Hepatocyte (in vitro differentiated cells): ENCODE results near the gene PIGB. TPM values are rescaled to one million over a fixed set of nuclear protein-coding genes. Genes with fewer than 3 reads are reported as not detected.

Experiments used
- DNase-seq: peaks from one replicate; pipeline ENCODE4 v3.0.0-alpha.2; 2016; ENCODE audit warnings: low spot score
- H2AFZ ChIP-seq: fragments of 200-600 bp; sonication (generic); 2 replicates; pipeline ENCODE4 v1.6.0; 2016; ENCODE audit warnings: antibody characterized with exemption, mild to moderate bottlenecking
- H3K27ac ChIP-seq: fragments of 200-600 bp; sonication (generic); 2 replicates; pipeline ENCODE4 v1.5.1; 2016; ENCODE audit warnings: mild to moderate bottlenecking
- H3K27me3 ChIP-seq: fragments of 200-600 bp; sonication (generic); 2 replicates; pipeline ENCODE4 v1.6.1; 2016
- H3K36me3 ChIP-seq: fragments of 200-600 bp; sonication (generic); replicated peaks from 2 replicates; pipeline ENCODE4 v1.5.1; 2016; ENCODE audit warnings: low read depth; ENCODE audit not compliant: insufficient read depth
- H3K4me1 ChIP-seq: fragments of 200-600 bp; sonication (generic); 2 replicates; pipeline ENCODE4 v1.5.1; 2016; ENCODE audit warnings: mild to moderate bottlenecking, moderate library complexity; ENCODE audit not compliant: insufficient read depth
- H3K4me2 ChIP-seq: fragments of 200-600 bp; sonication (generic); 2 replicates; pipeline ENCODE4 v1.6.0; 2016
- H3K4me3 ChIP-seq: fragments of 200-600 bp; sonication (generic); 2 replicates; pipeline ENCODE4 v1.5.1; 2016; ENCODE audit warnings: mild to moderate bottlenecking
- H3K79me2 ChIP-seq: fragments of 200-600 bp; sonication (generic); 2 replicates; pipeline ENCODE4 v1.6.0; 2017; ENCODE audit warnings: mild to moderate bottlenecking
- H3K9me2 ChIP-seq: fragments of 200-600 bp; sonication (generic); replicated peaks from 2 replicates; pipeline ENCODE4 v1.6.0; 2017; ENCODE audit warnings: mild to moderate bottlenecking; ENCODE audit not compliant: insufficient read depth
- H3K9me3 ChIP-seq: fragments of 200-600 bp; sonication (generic); 2 replicates; pipeline ENCODE4 v1.5.1; 2016; ENCODE audit warnings: low read depth, mild to moderate bottlenecking
- H4K20me1 ChIP-seq: fragments of 200-600 bp; sonication (generic); 2 replicates; pipeline ENCODE4 v1.6.0; 2016; ENCODE audit warnings: mild to moderate bottlenecking; ENCODE audit not compliant: insufficient read depth, poor library complexity, severe bottlenecking
- CTCF ChIP-seq: fragments of 200-600 bp; sonication (generic); IDR thresholded peaks from 2 replicates; pipeline ENCODE4 v1.5.1; 2016; ENCODE audit warnings: antibody characterized with exemption, mild to moderate bottlenecking; ENCODE audit not compliant: poor library complexity
- EZH2 ChIP-seq: fragments of 200-600 bp; sonication (generic); IDR thresholded peaks from 2 replicates; pipeline ENCODE4 v1.6.1; 2016; ENCODE audit warnings: antibody characterized with exemption, mild to moderate bottlenecking, borderline replicate concordance
- EZH2phosphoT487 ChIP-seq: fragments of 200-600 bp; sonication (generic); IDR thresholded peaks from one replicate; pipeline ENCODE4 v1.6.1; 2018; ENCODE audit warnings: antibody characterized with exemption, mild to moderate bottlenecking, low read depth, moderate library complexity; ENCODE audit not compliant: unreplicated experiment, severe bottlenecking
- WGBS: methylation state at CpG from one replicate; pipeline ENCODE4 v1.1.6; 2016; ENCODE audit warnings: low lambda C conversion rate; ENCODE audit errors: missing lambda C conversion rate; 5-methylcytosine and 5-hydroxymethylcytosine counted together
- polyA plus RNA-seq: library from polyadenylated mRNA; unstranded; fragments of >200 nt; fragmentation: Nextera tagmentation; extraction: Ambion mirVana; gene quantifications from 2 replicates; pipeline ENCODE4 v1.2.1, GENCODE V29; 2016
- total RNA-seq: library from RNA; depleted of rRNA; stranded (reverse); fragments of >200 nt; gene quantifications from 2 replicates; pipeline ENCODE4 v1.2.3, GENCODE V29; 2014

The PIGB gene
- total and polyA plus RNA-seq, 2 experiments from 2014 or later = 12.1 to 13.5 TPM

- H3K4me1 ChIP-seq = peaks cover 6% of the 10 kb centered on the region
- 87% methylated on average over 1 of the region's 1 CpG for WGBS
- no peak overlapping the region for H3K4me2 ChIP-seq
Observed at GRCh38 chr15:55320963-55321362, 1.9 kb downstream of the PIGB start.

GRCh38 chr15:55322467-55322866 lies 3.4 kb downstream of the PIGB start:
- H3K27me3 ChIP-seq = no peaks in the 10 kb centered on the region
- no peaks in the 10 kb centered on the region for H3K9me3 ChIP-seq
- peaks cover 18% of the 10 kb centered on the region for H3K79me2 ChIP-seq
- H3K27ac ChIP-seq = no peak overlapping the region
- H3K9me2 ChIP-seq = no peaks in the 10 kb centered on the region
- no peaks in the 10 kb centered on the region for H4K20me1 ChIP-seq
- 84% methylated on average over 5 of the region's 5 CpGs for WGBS
- no peak overlapping the region for H3K4me2 ChIP-seq
- TF ChIP-seq EZH2 (no peak), EZH2phosphoT487 (no peak), CTCF (no peak)
- no peak overlapping the region for H2AFZ ChIP-seq
- H3K4me1 ChIP-seq = peaks cover 6% of the 10 kb centered on the region
- DNase-seq = no peak
- no peak overlapping the region for H3K4me3 ChIP-seq
- no peaks in the 10 kb centered on the region for H3K36me3 ChIP-seq

More at GRCh38 chr15:55320963-55321362, 1.9 kb downstream of the PIGB start:
- no peaks in the 10 kb centered on the region for H3K9me3 ChIP-seq
- H4K20me1 ChIP-seq = no peaks in the 10 kb centered on the region
- H3K79me2 ChIP-seq = peaks cover 22% of the 10 kb centered on the region
- H3K9me2 ChIP-seq = no peaks in the 10 kb centered on the region
- no peak overlapping the region for H2AFZ ChIP-seq
- H3K4me3 ChIP-seq = no peak overlapping the region
- no peak for DNase-seq
- no peaks in the 10 kb centered on the region for H3K36me3 ChIP-seq
- no peak overlapping the region for H3K27ac ChIP-seq
- no peaks in the 10 kb centered on the region for H3K27me3 ChIP-seq
- TF ChIP-seq EZH2phosphoT487 (no peak), EZH2 (no peak), CTCF (no peak)

- Histone ChIP-seq H3K27ac (no peak overlapping the region), H3K79me2 (no peaks in the 10 kb centered on the region), H3K36me3 (no peaks in the 10 kb centered on the region), H2AFZ (no peak overlapping the region), H3K27me3 (no peaks in the 10 kb centered on the region), H4K20me1 (no peaks in the 10 kb centered on the region), H3K9me3 (no peaks in the 10 kb centered on the region), H3K9me2 (no peaks in the 10 kb centered on the region), H3K4me3 (no peak overlapping the region), H3K4me1 (no peaks in the 10 kb centered on the region), H3K4me2 (no peak overlapping the region)
- no peak for DNase-seq
- 88% methylated on average over 1 of the region's 1 CpG for WGBS
- no peak for TF ChIP-seq EZH2phosphoT487
- TF ChIP-seq CTCF = no peak
- TF ChIP-seq EZH2 = no peak
Observed at GRCh38 chr15:55327387-55327786, 8.4 kb downstream of the PIGB start.

GRCh38 chr15:55334371-55334770 lies 15.3 kb downstream of the PIGB start:
- WGBS = 84% methylated on average over 5 of the region's 5 CpGs
- H3K4me1 ChIP-seq = no peaks in the 10 kb centered on the region
- H3K9me2 ChIP-seq = no peaks in the 10 kb centered on the region
- no peak for TF ChIP-seq EZH2
- TF ChIP-seq EZH2phosphoT487 = no peak
- TF ChIP-seq CTCF = no peak
- DNase-seq = no peak
- no peaks in the 10 kb centered on the region for H4K20me1 ChIP-seq
- no peak overlapping the region for H3K27ac ChIP-seq
- H3K4me2 ChIP-seq = no peak overlapping the region
- H3K9me3 ChIP-seq = no peaks in the 10 kb centered on the region
- no peak overlapping the region for H3K4me3 ChIP-seq
- no peaks in the 10 kb centered on the region for H3K27me3 ChIP-seq
- no peak overlapping the region for H2AFZ ChIP-seq
- H3K36me3 ChIP-seq = no peaks in the 10 kb centered on the region
- H3K79me2 ChIP-seq = no peaks in the 10 kb centered on the region
